IMR-90 (cell line): ENCODE results near the gene PTPRQ. TPM values are rescaled to one million over a fixed set of nuclear protein-coding genes. Genes with fewer than 3 reads are reported as not detected.

Source experiments
- ATAC-seq: fragments of 200-7000 bp; cut with Tn5 transposase; 2 replicates; pipeline ENCODE4 v1.9.1; 2020; ENCODE audit warnings: low read depth, mild to moderate bottlenecking, moderate library complexity
- BruUV-seq: library from RNA; stranded (reverse); fragments of 400-500 nt; replicated peaks from 2 replicates; lab custom pipeline; 2021; lab: Mats Ljungman, UMichigan
- CTCF ChIA-PET: fragments of 300-600 bp; formaldehyde crosslinking; extraction: SDS; loops from one replicate; lab custom pipeline; 2021; ENCODE audit warnings: antibody characterized with exemption; lab: Yijun Ruan, JAX
- POLR2A ChIA-PET: fragments of 300-600 bp; sonication (Branson Sonifier 250); formaldehyde crosslinking; loops from one replicate; lab custom pipeline; 2022; ENCODE audit warnings: antibody characterized with exemption; ENCODE audit not compliant: unreplicated experiment; lab: Charles Lee
- DNase-seq: peaks from one replicate; pipeline ENCODE4 v3.0.0; 2013
- H2AFZ ChIP-seq: replicated peaks from 2 replicates; pipeline ENCODE3; 2013; ENCODE audit warnings: low read length, mild to moderate bottlenecking; ENCODE audit not compliant: poor library complexity
- H2AK5ac ChIP-seq: 2 replicates; pipeline ENCODE4 v1.6.1; 2013; ENCODE audit warnings: low read depth, low read length, inconsistent platforms
- H2AK9ac ChIP-seq: replicated peaks from 2 replicates; pipeline ENCODE3; 2013; ENCODE audit warnings: mild to moderate bottlenecking, low read depth, low read length, moderate library complexity; ENCODE audit not compliant: poor library complexity
- H2BK120ac ChIP-seq: 2 replicates; pipeline ENCODE4 v1.6.1; 2013; ENCODE audit warnings: low read depth, low read length, inconsistent platforms
- H2BK15ac ChIP-seq: 3 replicates; pipeline ENCODE4 v1.6.1; 2013; ENCODE audit warnings: low read depth, low read length, inconsistent platforms
- H2BK20ac ChIP-seq: 2 replicates; pipeline ENCODE4 v1.6.1; 2013; ENCODE audit warnings: low read depth, mild to moderate bottlenecking, inconsistent platforms, low read length, moderate library complexity
- H2BK5ac ChIP-seq: 2 replicates; pipeline ENCODE4 v1.6.1; 2013; ENCODE audit warnings: mild to moderate bottlenecking, low read depth, low read length, inconsistent platforms; ENCODE audit not compliant: poor library complexity, severe bottlenecking
- H3K14ac ChIP-seq: replicated peaks from 2 replicates; pipeline ENCODE4 v1.6.1; 2013; ENCODE audit warnings: low read depth, low read length, inconsistent platforms
- H3K18ac ChIP-seq: 2 replicates; pipeline ENCODE4 v1.6.1; 2013; ENCODE audit warnings: low read depth, low read length, control low read depth
- H3K23ac ChIP-seq: 2 replicates; pipeline ENCODE4 v1.6.1; 2013; ENCODE audit warnings: low read depth, low read length, inconsistent platforms
- H3K27ac ChIP-seq: 2 replicates; pipeline ENCODE4 v1.5.1; 2013; ENCODE audit warnings: mild to moderate bottlenecking, control low read depth, low read length; ENCODE audit not compliant: insufficient read depth
- H3K27me3 ChIP-seq: 2 replicates; pipeline ENCODE4 v1.6.1; 2013; ENCODE audit warnings: low read length; ENCODE audit not compliant: control insufficient read depth, insufficient read depth
- H3K36me3 ChIP-seq: 2 replicates; pipeline ENCODE4 v1.6.1; 2013; ENCODE audit warnings: low read length, mixed read lengths; ENCODE audit not compliant: control insufficient read depth, insufficient read depth
- H3K4ac ChIP-seq: 2 replicates; pipeline ENCODE4 v1.6.1; 2013; ENCODE audit warnings: low read depth, low read length, inconsistent platforms
- H3K4me1 ChIP-seq: 2 replicates; pipeline ENCODE4 v1.6.1; 2013; ENCODE audit warnings: low read length, mixed read lengths; ENCODE audit not compliant: control insufficient read depth, insufficient read depth
- H3K4me2 ChIP-seq: 2 replicates; pipeline ENCODE4 v1.6.1; 2013; ENCODE audit warnings: low read depth, mild to moderate bottlenecking, control low read depth, low read length, moderate library complexity
- H3K4me3 ChIP-seq: 2 replicates; pipeline ENCODE4 v1.5.1; 2013; ENCODE audit warnings: low read depth, mild to moderate bottlenecking, control low read depth, low read length, moderate library complexity; ENCODE audit not compliant: insufficient read depth
- H3K56ac ChIP-seq: 2 replicates; pipeline ENCODE4 v1.6.1; 2013; ENCODE audit warnings: low read length, inconsistent platforms; ENCODE audit not compliant: insufficient read depth; ENCODE audit errors: extremely low read depth
- H3K79me1 ChIP-seq, 2 experiments: 2 replicates each; pipeline ENCODE4 v1.6.1; 2013; ENCODE audit warnings: low read length in 2 of 2, inconsistent platforms in 1 of 2, low read depth in 1 of 2
- H3K9ac ChIP-seq: 2 replicates; pipeline ENCODE4 v1.6.1; 2013; ENCODE audit warnings: low read depth, low read length, control low read depth
- H3K9me1 ChIP-seq: 2 replicates; pipeline ENCODE4 v1.6.1; 2013; ENCODE audit warnings: low read length, inconsistent platforms; ENCODE audit not compliant: insufficient read depth
- H3K9me3 ChIP-seq: 2 replicates; pipeline ENCODE4 v1.6.1; 2013; ENCODE audit warnings: low read length; ENCODE audit not compliant: control insufficient read depth, insufficient read depth
- H4K20me1 ChIP-seq: 2 replicates; pipeline ENCODE4 v1.6.1; 2013; ENCODE audit warnings: low read length, inconsistent platforms; ENCODE audit not compliant: insufficient read depth
- H4K5ac ChIP-seq: 2 replicates; pipeline ENCODE4 v1.6.1; 2013; ENCODE audit warnings: mild to moderate bottlenecking, low read depth, low read length, control low read depth
- H4K8ac ChIP-seq, 2 experiments: 2 replicates each; pipeline ENCODE4 v1.6.1; 2013; ENCODE audit warnings: low read depth in 2 of 2, low read length in 2 of 2, control low read depth in 1 of 2, inconsistent platforms in 1 of 2
- H4K91ac ChIP-seq: 2 replicates; pipeline ENCODE4 v1.6.1; 2013; ENCODE audit warnings: low read depth, low read length, inconsistent platforms; ENCODE audit not compliant: insufficient read depth
- BHLHE40 ChIP-seq: fragments of 150-350 bp; IDR thresholded peaks from 2 replicates; pipeline ENCODE4 v1.6.1; 2016; ENCODE audit warnings: mild to moderate bottlenecking, low read depth, low read length
- CEBPB ChIP-seq: IDR thresholded peaks from 2 replicates; pipeline ENCODE4 v1.6.1; 2012; ENCODE audit warnings: low read depth, low read length, improper control_type of control experiment
- CHD1 ChIP-seq: IDR thresholded peaks from 2 replicates; pipeline ENCODE4 v1.6.1; 2012; ENCODE audit warnings: low read depth, low read length, improper control_type of control experiment
- CTCF ChIP-seq: conservative IDR thresholded peaks from 2 replicates; pipeline ENCODE4 v1.5.1; 2012; ENCODE audit warnings: mild to moderate bottlenecking, low read depth, low read length, improper control_type of control experiment
- ELK1 ChIP-seq: fragments of 150-350 bp; IDR thresholded peaks from 2 replicates; pipeline ENCODE4 v1.6.1; 2016; ENCODE audit warnings: low read depth, mild to moderate bottlenecking, low read length, moderate library complexity, borderline replicate concordance
- FOS ChIP-seq: fragments of 150-350 bp; IDR thresholded peaks from 2 replicates; pipeline ENCODE4 v1.6.1; 2016; ENCODE audit warnings: low read depth, low read length
- MAFK ChIP-seq: IDR thresholded peaks from 2 replicates; pipeline ENCODE4 v1.6.1; 2012; ENCODE audit warnings: low read depth, low read length, improper control_type of control experiment
- MAZ ChIP-seq: IDR thresholded peaks from 2 replicates; pipeline ENCODE4 v1.6.1; 2012; ENCODE audit warnings: low read depth, mild to moderate bottlenecking, low read length, improper control_type of control experiment, moderate library complexity, borderline replicate concordance
- MXI1 ChIP-seq: IDR thresholded peaks from 2 replicates; pipeline ENCODE4 v1.6.1; 2012; ENCODE audit warnings: low read depth, mild to moderate bottlenecking, low read length, moderate library complexity, borderline replicate concordance
- NFE2L2 ChIP-seq: fragments of 150-350 bp; IDR thresholded peaks from 2 replicates; pipeline ENCODE4 v1.6.1; 2016; ENCODE audit warnings: low read depth, mild to moderate bottlenecking, low read length
- POLR2A ChIP-seq: IDR thresholded peaks from 2 replicates; pipeline ENCODE4 v1.6.1; 2012; ENCODE audit warnings: mild to moderate bottlenecking, low read depth, low read length
- RAD21 ChIP-seq: IDR thresholded peaks from 2 replicates; pipeline ENCODE4 v1.6.1; 2012; ENCODE audit warnings: low read length, improper control_type of control experiment
- RCOR1 ChIP-seq: IDR thresholded peaks from 2 replicates; pipeline ENCODE4 v1.6.1; 2012; ENCODE audit warnings: mild to moderate bottlenecking, low read length, improper control_type of control experiment; ENCODE audit not compliant: insufficient replicate concordance
- RFX5 ChIP-seq: IDR thresholded peaks from 2 replicates; pipeline ENCODE4 v1.8.0; 2012; ENCODE audit warnings: low read depth, mild to moderate bottlenecking, low read length, moderate library complexity
- SMC3 ChIP-seq: fragments of 150-350 bp; IDR thresholded peaks from 2 replicates; pipeline ENCODE4 v1.6.1; 2016; ENCODE audit warnings: low read depth, mild to moderate bottlenecking, antibody characterized with exemption, low read length, moderate library complexity
- USF2 ChIP-seq: fragments of 150-350 bp; IDR thresholded peaks from 2 replicates; pipeline ENCODE4 v1.6.1; 2017; ENCODE audit warnings: mild to moderate bottlenecking, antibody characterized with exemption, low read length, low read depth
- dilution Hi-C: fragments of 300-500 bp; cut with HindIII; formaldehyde crosslinking; loops from one replicate; pipeline ENCODE4 v1.14.3; 2018; ENCODE audit warnings: low sequenced_read_pairs; ENCODE audit not compliant: unreplicated experiment
- in situ Hi-C: fragments of 300-500 bp; cut with MboI; formaldehyde crosslinking; loops from 3 replicates; pipeline ENCODE4 v1.14.3; 2019; ENCODE audit warnings: low sequenced_read_pairs, inconsistent platforms, mixed read lengths
- intact Hi-C: fragments of 100-400 bp; cut with micrococcal nuclease; formaldehyde crosslinking; loops from 2 replicates; pipeline ENCODE4 v1.10.0; 2022
- polyA plus RNA-seq, 3 experiments: library from polyadenylated mRNA; depleted of rRNA; stranded (reverse); fragments of >200 nt; gene quantifications; 2 replicates each; pipeline ENCODE4 v1.2.3, GENCODE V29; 2012; ENCODE audit warnings: low replicate concordance in 1 of 3
- total RNA-seq: library from RNA; depleted of rRNA; stranded (reverse); fragments of >200 nt; gene quantifications from 2 replicates; pipeline ENCODE4 v1.2.3, GENCODE V29; 2012

Gene PTPRQ
- total and polyA plus RNA-seq, 2 of the 4 experiments (the other 2 are of a cell fraction) = 0.96 to 1.4 TPM

GRCh38 chr12:80441921-80442320 is 2.1 kb upstream of the PTPRQ start:
- Histone ChIP-seq H3K4ac (no peak overlapping the region), H3K27ac (no peak overlapping the region), H3K79me1 (no peaks in the 10 kb centered on the region), H2BK15ac (no peak overlapping the region), H3K9me1 (no peaks in the 10 kb centered on the region), H3K9me3 (no peaks in the 10 kb centered on the region), H2AFZ (no peak overlapping the region), H2AK5ac (no peak overlapping the region), H4K91ac (no peak overlapping the region), H3K23ac (no peak overlapping the region), H3K27me3 (no peaks in the 10 kb centered on the region), H4K8ac (peak overlapping the region in 1 of 2 experiments; percentile 8; a peak in 2 of 4 replicates), H3K18ac (peak overlapping the region; percentile 95), H2AK9ac (no peak overlapping the region), H2BK20ac (no peak overlapping the region; the same call in 1 of the 2 replicates), H2BK5ac (no peak overlapping the region), H4K5ac (peak overlapping the region; percentile 56; the same call in 1 of the 2 replicates), H4K20me1 (no peaks in the 10 kb centered on the region), H3K14ac (no peak overlapping the region; the same call in 1 of the 2 replicates), H3K9ac (no peak overlapping the region), H3K56ac (no peak overlapping the region), H3K4me2 (no peak overlapping the region), H2BK120ac (0 out of 2 replicates have a peak overlapping the region, but pooled peaks have one; percentile 1), H3K4me1 (peaks cover 4% of the 10 kb centered on the region), H3K36me3 (no peaks in the 10 kb centered on the region), H3K4me3 (no peak overlapping the region)
- DNase-seq = peak; percentile 52
- ATAC-seq = no peak
- dilution Hi-C loops = no loop called here
- TF ChIP-seq MXI1 (no peak), CEBPB (no peak), FOS (no peak), RFX5 (no peak), NFE2L2 (no peak), RAD21 (no peak), RCOR1 (no peak), CHD1 (no peak), USF2 (no peak), BHLHE40 (no peak), MAFK (no peak), CTCF (no peak), ELK1 (no peak), MAZ (no peak), POLR2A (no peak), SMC3 (no peak)
- in situ Hi-C loops = no loop called here
- no TSS peak for BruUV-seq
- CTCF ChIA-PET = no interaction called here
- intact Hi-C loops = no loop called here
- POLR2A ChIA-PET = interaction anchor here (0.8 kb wide), 1 partner anchor 10 kb away, joined by 3 read pairs; no protein-coding TSS in a partner anchor
